ENCODE results near the gene F12. TPM values are rescaled to one million over a fixed set of nuclear protein-coding genes. Genes with fewer than 3 reads are reported as not detected.

F12 gene
- total RNA-seq, 1 donor = 0.27 TPM

GRCh38 chr5:177442066-177442826, 32.9 kb upstream of the F12 start:
- no peak for TF ChIP-seq CTCF (IDR thresholded peaks at IDR 0.05; ENCODE audit: insufficient read depth, low read length)
- H3K4me3 ChIP-seq (ENCODE audit: low read depth, low read length) = no peak overlapping the region
- no peak for DNase-seq (ENCODE audit: low read depth)

DNA sequence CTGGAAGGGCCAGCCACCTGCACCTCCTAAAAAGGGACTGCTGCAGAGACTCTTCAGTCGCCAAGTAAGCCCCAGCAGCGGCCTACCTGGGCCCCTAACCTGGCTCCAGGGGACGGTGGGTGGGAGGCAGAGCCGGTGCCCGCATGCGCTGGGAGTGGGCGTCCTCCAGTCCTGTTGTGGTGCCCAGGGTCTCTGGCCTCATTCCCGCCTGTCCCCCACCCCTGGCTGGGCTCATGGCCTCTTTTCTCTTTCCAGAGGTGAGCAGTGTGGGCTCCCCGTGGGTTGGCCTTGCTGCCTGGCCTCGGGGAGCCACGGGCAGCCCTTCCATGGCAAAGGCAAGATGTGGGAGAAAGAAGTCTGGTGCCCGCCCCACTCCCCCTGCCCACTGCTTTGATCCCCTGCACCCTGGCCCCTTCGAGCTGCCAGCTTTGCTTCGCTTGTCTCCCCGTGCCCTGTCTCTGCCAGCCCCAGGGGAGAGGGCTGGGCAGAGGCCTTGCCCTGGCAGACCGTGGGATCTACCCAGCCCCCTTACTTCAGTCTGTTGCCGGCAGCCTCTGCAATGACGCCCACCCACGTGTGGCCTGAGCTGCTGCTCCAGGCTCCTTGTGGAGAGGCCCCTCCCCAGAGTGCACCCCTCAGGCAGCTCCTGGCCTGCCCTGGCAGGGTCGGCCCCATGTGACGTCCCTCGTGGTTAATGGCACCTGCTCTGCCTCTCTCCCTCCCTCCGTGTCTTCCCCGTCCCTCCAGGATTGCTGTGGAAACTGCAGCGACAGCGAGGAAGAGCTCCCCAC, 31.8 kb upstream of the F12 start:
- DNase-seq (ENCODE audit: low read depth) = no peak
- TF ChIP-seq CTCF (IDR thresholded peaks at IDR 0.05; ENCODE audit: insufficient read depth, low read length) = no peak

DNA sequence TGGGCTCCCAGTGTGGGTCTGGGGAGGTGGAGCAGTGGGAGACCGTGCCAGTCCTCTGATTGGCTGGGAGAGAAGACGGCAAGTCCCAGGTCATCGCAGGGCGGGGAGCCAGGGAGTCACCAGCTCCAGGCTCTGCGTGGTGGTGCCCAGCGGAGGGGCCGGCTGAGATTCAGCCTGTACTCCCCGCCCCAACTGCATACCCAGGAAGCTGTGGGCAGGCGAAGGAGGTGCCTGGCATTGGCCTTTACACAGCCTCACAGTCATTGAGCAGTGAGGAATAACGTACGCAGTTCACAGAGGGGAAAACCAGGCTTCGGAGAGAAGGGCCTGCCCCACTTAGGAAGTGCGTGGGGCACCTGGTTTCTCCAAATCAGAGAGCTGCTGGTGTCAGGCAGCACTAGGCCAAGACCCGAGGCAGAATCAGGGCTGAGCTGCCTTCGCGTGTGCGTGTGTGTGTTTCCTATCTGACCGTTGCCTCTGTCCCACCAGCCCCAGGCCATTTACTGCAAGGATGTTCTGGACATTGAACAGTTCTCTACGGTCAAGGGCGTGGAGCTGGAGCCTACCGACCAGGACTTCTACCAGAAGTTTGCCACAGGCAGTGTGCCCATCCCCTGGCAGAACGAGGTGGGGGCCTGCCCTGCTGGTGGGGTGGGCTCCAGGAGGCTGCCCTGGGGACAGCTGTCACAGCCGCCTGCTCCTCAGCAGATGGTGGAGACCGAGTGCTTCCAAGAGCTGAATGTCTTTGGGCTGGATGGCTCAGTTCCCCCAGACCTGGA, 31.0 kb upstream of the F12 start:
- no peak for TF ChIP-seq CTCF (IDR thresholded peaks at IDR 0.05; ENCODE audit: insufficient read depth, low read length)
- no peak overlapping the region for H3K4me3 ChIP-seq (ENCODE audit: low read depth, low read length)
- DNase-seq (ENCODE audit: low read depth) = no peak

More for the DNA sequence above, 31.8 kb upstream of the F12 start:
- no peak overlapping the region for H3K4me3 ChIP-seq (ENCODE audit: low read depth, low read length)

- no peak overlapping the region for H3K4me3 ChIP-seq (ENCODE audit: low read depth, low read length)
- no peak for TF ChIP-seq CTCF (IDR thresholded peaks at IDR 0.05; ENCODE audit: insufficient read depth, low read length)
- no peak for DNase-seq (ENCODE audit: low read depth)
Observed at GRCh38 chr5:177439518-177440053, 30.2 kb upstream of the F12 start.

DNA sequence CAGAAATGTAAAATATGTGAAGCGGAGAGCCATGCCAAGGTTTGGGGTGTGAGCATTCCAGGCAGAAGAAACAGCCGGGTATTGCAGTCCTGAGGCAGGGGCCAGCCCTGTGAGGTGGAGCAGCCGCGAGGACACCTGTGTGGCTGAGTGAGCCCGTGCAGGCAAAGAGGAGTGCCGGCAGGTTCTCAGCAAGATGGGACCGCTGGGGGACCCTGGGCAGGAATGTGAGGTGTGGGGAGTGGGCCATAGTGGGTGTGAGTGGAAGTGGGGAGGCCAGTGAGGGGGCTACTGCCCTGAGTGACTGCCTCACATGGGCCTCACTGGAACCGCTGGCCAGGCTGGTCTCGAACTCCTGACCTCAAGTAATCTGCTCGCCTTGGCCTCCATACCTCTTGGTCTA, 29.1 kb upstream of the F12 start:
- no peak overlapping the region for H3K4me3 ChIP-seq (ENCODE audit: low read depth, low read length)
- TF ChIP-seq CTCF (IDR thresholded peaks at IDR 0.05; ENCODE audit: insufficient read depth, low read length) = no peak
- no peak for DNase-seq (ENCODE audit: low read depth)

- no peak for DNase-seq (ENCODE audit: low read depth)
- TF ChIP-seq CTCF (IDR thresholded peaks at IDR 0.05; ENCODE audit: insufficient read depth, low read length) = no peak
- no peak overlapping the region for H3K4me3 ChIP-seq (ENCODE audit: low read depth, low read length)
Observed at GRCh38 chr5:177437623-177438022, 28.3 kb upstream of the F12 start.

All from fibroblast of the aortic adventitia (primary cell).